ENCODE data around the gene COL5A2.

DNA sequence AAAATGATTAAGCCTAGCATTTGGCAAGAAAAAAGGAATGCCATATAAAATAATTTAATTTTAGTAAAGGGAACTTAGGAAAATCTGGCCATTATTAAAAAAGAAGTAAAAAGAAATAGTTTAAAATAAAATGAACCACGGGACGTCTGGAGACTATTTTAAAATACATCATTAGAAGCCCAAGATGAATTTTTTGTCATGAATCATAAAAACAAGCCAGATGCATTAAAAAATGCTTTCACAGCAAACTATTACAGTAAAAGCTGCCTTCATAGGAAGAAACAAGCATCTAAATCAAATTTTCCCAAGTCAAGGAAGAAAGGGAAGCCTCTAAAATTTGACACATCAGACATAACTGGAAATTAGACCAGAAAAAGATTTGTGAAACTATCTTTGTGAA, 33.0 kb downstream of the COL5A2 start:
- no peak for TF ChIP-seq POLR2A (IDR thresholded peaks at IDR 0.05)
- TF ChIP-seq, protein P1, sequence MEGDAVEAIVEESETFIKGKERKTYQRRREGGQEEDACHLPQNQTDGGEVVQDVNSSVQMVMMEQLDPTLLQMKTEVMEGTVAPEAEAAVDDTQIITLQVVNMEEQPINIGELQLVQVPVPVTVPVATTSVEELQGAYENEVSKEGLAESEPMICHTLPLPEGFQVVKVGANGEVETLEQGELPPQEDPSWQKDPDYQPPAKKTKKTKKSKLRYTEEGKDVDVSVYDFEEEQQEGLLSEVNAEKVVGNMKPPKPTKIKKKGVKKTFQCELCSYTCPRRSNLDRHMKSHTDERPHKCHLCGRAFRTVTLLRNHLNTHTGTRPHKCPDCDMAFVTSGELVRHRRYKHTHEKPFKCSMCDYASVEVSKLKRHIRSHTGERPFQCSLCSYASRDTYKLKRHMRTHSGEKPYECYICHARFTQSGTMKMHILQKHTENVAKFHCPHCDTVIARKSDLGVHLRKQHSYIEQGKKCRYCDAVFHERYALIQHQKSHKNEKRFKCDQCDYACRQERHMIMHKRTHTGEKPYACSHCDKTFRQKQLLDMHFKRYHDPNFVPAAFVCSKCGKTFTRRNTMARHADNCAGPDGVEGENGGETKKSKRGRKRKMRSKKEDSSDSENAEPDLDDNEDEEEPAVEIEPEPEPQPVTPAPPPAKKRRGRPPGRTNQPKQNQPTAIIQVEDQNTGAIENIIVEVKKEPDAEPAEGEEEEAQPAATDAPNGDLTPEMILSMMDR (IDR thresholded peaks at IDR 0.05) = no peak

All from adrenal gland (tissue), 5 donors.